Mesothelial cell of epicardium (in vitro differentiated cells): ENCODE data around the gene ZNF155. TPM values are rescaled to one million over a fixed set of nuclear protein-coding genes. Genes with fewer than 3 reads are reported as not detected.

Experiments
- DNase-seq, 2 experiments: peaks; one replicate each; pipeline ENCODE4 v3.0.0; 2021; ENCODE audit warnings: low spot score in 2 of 2; ENCODE audit not compliant: unreplicated experiment in 2 of 2
- H3K27ac Mint-ChIP-seq: 2 replicates; pipeline ENCODE4 v1.8.0; 2021; ENCODE audit warnings: mixed read lengths
- H3K27me3 Mint-ChIP-seq: 2 replicates; pipeline ENCODE4 v1.8.0; 2021; ENCODE audit warnings: low read depth, mixed read lengths
- H3K36me3 Mint-ChIP-seq: 2 replicates; pipeline ENCODE4 v1.8.0; 2021; ENCODE audit warnings: mixed read lengths
- H3K4me1 Mint-ChIP-seq: 2 replicates; pipeline ENCODE4 v1.8.0; 2021; ENCODE audit warnings: mixed read lengths
- H3K4me3 Mint-ChIP-seq: 2 replicates; pipeline ENCODE4 v1.8.0; 2021; ENCODE audit warnings: mild to moderate bottlenecking, moderate library complexity, mixed read lengths
- H3K9me3 Mint-ChIP-seq: 2 replicates; pipeline ENCODE4 v1.8.0; 2021; ENCODE audit warnings: mixed read lengths
- total RNA-seq: library from RNA; stranded (reverse); gene quantifications from 3 replicates; pipeline ENCODE4 v1.2.1, GENCODE V29; 2021
- TF ChIP-seq, protein P1 (sequence below): fragments of 200-600 bp; sonication (generic); IDR thresholded peaks from one replicate; pipeline ENCODE4 v1.5.0; 2021; ENCODE audit warnings: antibody characterized with exemption; ENCODE audit not compliant: unreplicated experiment

The ZNF155 gene
- 13.4 to 14.2 TPM (median 14.1 TPM) in 3 replicates for total RNA-seq

- H3K36me3 Mint-ChIP-seq: peaks cover 15% of the 10 kb centered on the region
- DNase-seq: peak; percentile 53 to 73
- no peaks in the 10 kb centered on the region for H3K27me3 Mint-ChIP-seq
- peak within 1 kb of the TSS; percentile 84 for H3K27ac Mint-ChIP-seq
- peaks cover 43% of the 10 kb centered on the region for H3K9me3 Mint-ChIP-seq
- H3K4me3 Mint-ChIP-seq: peak within 1 kb of the TSS; percentile 97
- TF ChIP-seq, protein P1, sequence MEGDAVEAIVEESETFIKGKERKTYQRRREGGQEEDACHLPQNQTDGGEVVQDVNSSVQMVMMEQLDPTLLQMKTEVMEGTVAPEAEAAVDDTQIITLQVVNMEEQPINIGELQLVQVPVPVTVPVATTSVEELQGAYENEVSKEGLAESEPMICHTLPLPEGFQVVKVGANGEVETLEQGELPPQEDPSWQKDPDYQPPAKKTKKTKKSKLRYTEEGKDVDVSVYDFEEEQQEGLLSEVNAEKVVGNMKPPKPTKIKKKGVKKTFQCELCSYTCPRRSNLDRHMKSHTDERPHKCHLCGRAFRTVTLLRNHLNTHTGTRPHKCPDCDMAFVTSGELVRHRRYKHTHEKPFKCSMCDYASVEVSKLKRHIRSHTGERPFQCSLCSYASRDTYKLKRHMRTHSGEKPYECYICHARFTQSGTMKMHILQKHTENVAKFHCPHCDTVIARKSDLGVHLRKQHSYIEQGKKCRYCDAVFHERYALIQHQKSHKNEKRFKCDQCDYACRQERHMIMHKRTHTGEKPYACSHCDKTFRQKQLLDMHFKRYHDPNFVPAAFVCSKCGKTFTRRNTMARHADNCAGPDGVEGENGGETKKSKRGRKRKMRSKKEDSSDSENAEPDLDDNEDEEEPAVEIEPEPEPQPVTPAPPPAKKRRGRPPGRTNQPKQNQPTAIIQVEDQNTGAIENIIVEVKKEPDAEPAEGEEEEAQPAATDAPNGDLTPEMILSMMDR: no peak
- peaks cover 2% of the 10 kb centered on the region for H3K4me1 Mint-ChIP-seq
Observed at GRCh38 chr19:43983912-43984686, at the start of gene ZNF155. ZNF155 (plus strand) TSS chr19:43984188; CDS start chr19:43988544, 4,356 bp downstream.

GRCh38 chr19:43934985-43935708 is 48.8 kb upstream of the ZNF155 start, which contains the start of gene ZNF45:
ZNF45 (minus strand) TSS chr19:43935282; CDS start chr19:43922185, 13,097 bp downstream.
- Mint-ChIP-seq H3K36me3 (peaks cover 20% of the 10 kb centered on the region), H3K4me3 (peak within 1 kb of the TSS; percentile 97), H3K4me1 (peaks cover 13% of the 10 kb centered on the region), H3K27ac (peak within 1 kb of the TSS; percentile 96), H3K27me3 (peaks cover 4% of the 10 kb centered on the region), H3K9me3 (peaks cover 16% of the 10 kb centered on the region)
- TF ChIP-seq, protein P1: no peak
- DNase-seq: peak; percentile 74 to 84

DNA sequence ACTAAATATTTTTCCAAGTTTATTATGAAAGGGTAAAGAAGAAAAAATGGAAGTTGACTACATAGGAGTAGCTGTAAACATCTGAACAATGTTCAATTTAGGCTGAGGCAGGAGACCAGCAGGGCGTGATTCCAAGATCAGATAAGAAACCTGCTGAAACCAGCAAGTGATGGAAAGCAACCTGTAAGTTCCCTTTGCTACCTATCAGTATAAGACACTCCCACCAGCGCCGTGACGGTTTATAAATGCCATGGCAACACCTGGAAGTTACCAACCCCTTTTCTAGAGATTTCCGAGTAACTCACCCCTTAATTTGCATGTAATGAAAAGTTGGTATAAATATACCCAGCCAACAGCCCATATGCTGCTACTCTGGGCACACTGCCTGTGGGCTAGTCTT is 47.8 kb upstream of the ZNF155 start:
- Mint-ChIP-seq H3K9me3 (peaks cover 24% of the 10 kb centered on the region), H3K4me1 (peaks cover 13% of the 10 kb centered on the region), H3K27me3 (peaks cover 9% of the 10 kb centered on the region), H3K36me3 (peaks cover 13% of the 10 kb centered on the region), H3K27ac (no peak overlapping the region), H3K4me3 (peak overlapping the region; percentile 97)
- no peak for DNase-seq
- TF ChIP-seq, protein P1: no peak

GRCh38 chr19:43939557-43940260 is 44.3 kb upstream of the ZNF155 start:
- Mint-ChIP-seq H3K36me3 (no peaks in the 10 kb centered on the region), H3K27me3 (peaks cover 25% of the 10 kb centered on the region), H3K4me3 (no peak overlapping the region), H3K27ac (no peak overlapping the region), H3K9me3 (peaks cover 26% of the 10 kb centered on the region), H3K4me1 (peaks cover 3% of the 10 kb centered on the region)
- DNase-seq: no peak
- TF ChIP-seq, protein P1: no peak

DNA sequence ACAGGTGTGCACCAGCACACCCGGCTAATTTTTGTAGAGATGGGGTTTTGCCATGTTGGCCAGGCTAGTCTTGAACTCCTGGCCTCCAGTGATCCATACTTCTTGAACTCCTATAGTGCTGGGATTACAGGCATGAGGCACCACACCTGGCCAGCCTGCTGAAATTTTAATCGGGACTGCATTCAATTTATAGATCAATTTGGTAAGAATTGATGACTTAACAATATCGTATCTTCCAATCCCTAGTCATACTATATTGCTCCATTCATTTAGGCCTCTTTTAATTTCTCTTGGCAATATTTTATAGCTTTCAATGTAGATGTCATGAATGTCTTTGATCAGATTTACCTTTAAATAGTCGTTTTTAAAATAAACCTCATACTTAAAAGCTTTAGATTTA is 43.3 kb upstream of the ZNF155 start:
- Mint-ChIP-seq H3K4me3 (no peak overlapping the region), H3K27me3 (peaks cover 28% of the 10 kb centered on the region), H3K4me1 (peaks cover under 1% of the 10 kb centered on the region), H3K9me3 (peaks cover 27% of the 10 kb centered on the region), H3K36me3 (no peaks in the 10 kb centered on the region), H3K27ac (no peak overlapping the region)
- TF ChIP-seq, protein P1: no peak
- DNase-seq: no peak
